GM18526 (cell line): ENCODE measurements around the gene MAGI1.

ENCODE experiments used
- POLR2A ChIP-seq: IDR thresholded peaks from 3 replicates; pipeline ENCODE4 v1.6.1; 2011; ENCODE audit not compliant: insufficient read length; ENCODE audit errors: extremely low read depth

The MAGI1 gene

GRCh38 chr3:65334045-65334665, 704.6 kb downstream of the MAGI1 start:
- TF ChIP-seq POLR2A: no peak

DNA sequence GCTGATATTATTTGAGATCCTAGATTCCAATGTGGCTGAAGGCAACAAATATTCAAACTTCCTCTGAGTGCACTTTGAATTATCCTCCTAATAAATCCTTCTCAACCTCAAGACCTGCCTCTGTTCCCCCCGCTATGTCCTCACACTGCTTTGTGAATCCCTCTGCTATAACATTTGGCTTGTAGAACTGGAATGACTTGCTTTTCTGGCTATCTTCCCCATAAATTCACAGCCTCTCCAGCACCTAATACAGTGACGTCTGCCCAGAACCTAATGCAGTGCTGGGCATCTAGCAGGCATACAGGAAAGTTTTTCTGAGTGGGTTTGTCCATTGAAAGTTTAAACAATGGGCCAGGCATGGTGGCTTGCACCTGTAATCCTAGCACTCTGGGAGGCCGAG, 707.0 kb downstream of the MAGI1 start:
- no peak for TF ChIP-seq POLR2A

- TF ChIP-seq POLR2A: no peak
These were observed 708.6 kb downstream of the MAGI1 start for GRCh38 chr3:65330072-65330471.

- TF ChIP-seq POLR2A: no peak
These were observed 710.6 kb downstream of the MAGI1 start for GRCh38 chr3:65328148-65328547.

- TF ChIP-seq POLR2A: no peak
These were observed 712.1 kb downstream of the MAGI1 start for GRCh38 chr3:65326574-65326973.

- no peak for TF ChIP-seq POLR2A
These were observed 715.8 kb downstream of the MAGI1 start for GRCh38 chr3:65322910-65323309.

DNA sequence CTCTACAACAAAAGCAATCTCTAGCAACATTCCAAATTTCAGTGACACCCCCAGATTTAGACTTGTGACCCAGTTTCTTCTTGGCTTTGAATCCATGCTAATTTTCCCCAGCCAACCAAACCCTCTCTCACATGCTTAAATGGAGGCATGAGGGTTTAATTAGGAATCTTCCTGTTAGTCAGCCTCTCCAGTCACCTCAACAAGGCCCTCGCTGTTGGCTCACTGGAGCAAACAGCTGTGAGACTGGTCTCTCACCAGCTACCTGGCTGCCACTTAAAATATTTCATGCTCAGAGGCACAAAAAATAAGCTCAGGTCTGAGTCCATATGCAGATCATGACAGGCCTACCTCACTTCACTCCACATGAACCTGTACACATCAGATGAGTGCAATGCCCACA, 720.5 kb downstream of the MAGI1 start:
- no peak for TF ChIP-seq POLR2A

- no peak for TF ChIP-seq POLR2A
These were observed 723.8 kb downstream of the MAGI1 start for GRCh38 chr3:65314916-65315315.

DNA sequence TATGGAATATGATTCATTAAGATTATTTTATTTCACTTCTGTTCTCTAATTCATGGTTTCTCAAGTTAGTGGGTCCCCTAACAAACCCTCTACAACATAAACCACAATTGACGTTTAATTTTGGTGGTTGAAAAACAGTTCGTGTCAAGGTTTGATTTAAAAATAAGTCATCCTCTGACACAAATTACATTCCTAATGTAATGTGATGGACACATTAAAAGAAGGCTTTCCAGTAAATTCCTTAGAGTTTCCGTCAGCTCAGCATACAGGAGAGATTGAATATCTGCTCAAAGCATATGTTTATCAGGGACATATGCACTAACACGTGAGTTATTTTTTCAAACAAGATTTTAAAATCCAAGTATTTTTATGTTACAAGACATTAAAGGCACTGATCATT, 724.4 kb downstream of the MAGI1 start:
- TF ChIP-seq POLR2A: no peak

DNA sequence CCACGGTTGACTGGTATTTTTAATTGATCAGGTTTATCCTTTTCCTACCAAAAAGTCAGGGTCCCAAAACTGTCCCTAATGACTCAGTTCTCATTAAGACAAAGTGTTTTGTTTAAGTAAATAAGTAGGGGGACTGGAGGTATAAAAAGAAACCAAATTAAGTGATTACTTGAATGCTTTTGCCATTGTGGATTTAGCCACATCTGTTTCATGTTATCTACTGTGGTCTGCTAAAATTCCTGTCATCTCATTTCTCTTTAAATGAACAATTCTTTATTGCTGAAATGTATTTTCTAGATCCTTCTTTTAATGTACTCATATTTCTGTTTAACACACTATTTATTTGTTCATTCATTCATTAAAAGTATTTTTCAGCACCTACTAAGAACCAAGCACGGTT, 725.1 kb downstream of the MAGI1 start:
- no peak for TF ChIP-seq POLR2A

GRCh38 chr3:65305836-65306235, 732.9 kb downstream of the MAGI1 start:
- TF ChIP-seq POLR2A: no peak
